Stimulated activated CD4-positive, alpha-beta T cell treated with anti-CD3 and anti-CD28 coated beads, Interleukin-4, amount 100 ng/mL, for 24 hours (primary cell): Measurements from ENCODE around the gene FAM181A.

Source experiments
- DNase-seq: peaks from one replicate; pipeline ENCODE4 v3.0.0-alpha.2; 2020

FAM181A gene

DNA sequence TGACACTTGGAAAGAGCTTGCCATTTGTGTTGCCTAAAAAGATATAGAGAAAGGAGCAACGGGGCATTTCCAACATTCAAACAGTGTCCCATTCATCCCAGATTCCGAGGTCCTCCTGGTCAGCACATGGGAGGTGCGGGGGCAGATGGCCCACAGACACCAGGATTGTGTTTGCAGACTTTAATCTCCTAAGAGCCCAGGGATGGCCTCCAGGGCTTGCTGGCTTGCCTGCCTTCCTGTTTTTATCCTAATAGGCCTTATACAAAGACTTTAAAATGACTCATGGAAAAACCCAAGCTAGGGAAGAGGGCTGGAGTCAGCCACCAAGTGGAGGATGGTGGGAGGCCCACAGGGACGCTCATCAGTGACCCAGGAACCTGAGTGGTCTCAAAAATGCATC lies 21.5 kb upstream of the FAM181A start:
- no peak for DNase-seq

GRCh38 chr14:93906341-93907329 lies 20.5 kb upstream of the FAM181A start:
- DNase-seq = peak; percentile 41

DNA sequence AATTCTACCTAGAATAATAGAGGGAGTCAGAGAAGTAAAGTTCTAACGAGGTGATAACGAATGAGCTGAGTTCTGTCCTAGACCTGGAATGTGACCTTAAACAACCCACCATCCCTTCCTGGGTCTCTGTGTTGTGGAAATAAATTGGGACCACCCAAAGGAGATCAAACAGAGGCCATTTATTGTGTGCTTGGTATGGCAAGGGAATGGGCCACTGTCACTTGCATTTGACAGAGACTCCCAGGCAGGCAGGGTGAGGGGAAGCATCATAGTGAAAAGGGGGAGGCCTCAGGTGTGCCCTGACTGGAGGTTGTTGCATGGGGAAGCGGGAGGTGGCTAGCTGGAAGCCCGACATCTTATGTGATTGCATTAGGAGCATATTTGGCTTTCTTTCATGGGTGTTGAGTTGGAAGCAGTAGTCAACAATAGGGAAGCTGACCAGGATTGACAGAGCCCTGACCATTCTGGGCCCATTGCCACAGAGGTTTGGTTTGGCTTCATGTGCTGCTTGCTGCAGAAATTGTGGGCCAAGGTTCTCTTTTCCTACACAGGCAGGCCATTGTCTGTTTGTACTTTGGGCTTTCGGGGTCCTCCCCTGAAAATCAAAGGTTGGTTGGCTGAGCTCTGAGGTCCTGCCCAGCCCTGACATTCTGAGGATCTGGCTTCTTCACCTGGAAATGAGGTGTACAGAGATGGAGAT lies 17.6 kb upstream of the FAM181A start:
- no peak for DNase-seq

DNA sequence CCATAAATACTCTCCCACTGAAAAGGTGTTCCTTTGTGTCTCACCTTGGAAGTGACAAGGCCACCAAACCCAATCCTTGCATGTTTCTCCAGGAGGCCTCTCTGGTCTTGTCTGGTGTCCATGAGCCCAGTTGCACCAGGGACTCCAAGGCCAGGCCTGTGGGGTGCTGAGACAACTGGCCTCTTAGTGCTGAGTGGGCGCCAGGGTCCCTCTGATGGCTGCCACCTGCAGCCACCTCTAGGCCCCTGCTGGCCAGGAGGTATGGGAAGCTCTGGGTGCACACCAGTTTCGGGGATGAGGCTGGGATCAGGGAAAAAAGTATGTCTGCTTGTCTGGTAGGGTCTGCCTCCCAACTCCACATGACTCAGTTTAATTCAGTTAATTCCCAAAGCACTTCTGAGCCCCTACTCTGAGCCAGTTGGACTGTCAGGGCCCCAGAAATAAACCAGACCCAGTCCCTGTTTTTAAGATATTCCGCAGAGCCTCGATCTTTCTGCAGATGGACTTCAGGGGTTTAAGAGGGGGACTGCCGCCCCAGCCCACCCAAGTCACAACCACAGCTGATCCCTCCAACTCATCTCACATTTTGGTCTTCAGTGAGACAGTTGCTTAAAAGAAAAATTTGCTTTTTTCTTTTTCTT lies 15.0 kb upstream of the FAM181A start:
- DNase-seq = no peak

GRCh38 chr14:93912782-93913181 lies 14.4 kb upstream of the FAM181A start:
- DNase-seq = no peak

GRCh38 chr14:93914278-93914677 lies 12.9 kb upstream of the FAM181A start:
- no peak for DNase-seq

DNA sequence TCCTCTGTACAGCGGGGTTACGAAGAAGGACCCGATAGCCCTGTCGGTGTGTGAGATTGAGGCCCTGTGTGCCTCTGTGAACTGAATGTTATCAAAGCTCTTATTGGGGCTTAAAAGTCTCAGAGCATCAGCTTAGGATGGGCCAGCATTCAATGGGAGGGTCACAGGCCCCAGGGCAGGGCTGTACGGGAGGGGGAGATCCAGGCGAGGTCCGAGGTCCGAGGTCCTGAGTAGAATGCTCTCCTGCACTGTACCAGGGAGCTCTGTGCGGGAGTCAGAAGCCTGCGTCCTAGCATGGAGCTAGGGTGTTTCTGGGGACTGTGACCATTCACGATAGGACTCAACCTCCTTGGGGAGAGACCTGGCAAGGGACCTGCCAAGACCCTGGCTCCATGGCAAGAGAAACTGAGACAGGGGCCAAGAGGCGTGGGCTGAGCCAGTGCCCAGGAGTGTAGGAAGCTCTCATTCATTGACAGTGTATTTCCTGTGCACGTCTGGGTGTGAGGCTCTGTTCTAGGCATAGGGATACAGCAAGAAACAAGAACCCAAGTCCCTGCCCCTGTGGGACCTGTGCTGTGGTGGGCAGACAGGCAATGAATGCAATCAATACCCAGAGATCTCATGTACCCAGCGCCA lies 12.0 kb upstream of the FAM181A start:
- DNase-seq = no peak

- no peak for DNase-seq
Measured at GRCh38 chr14:93915800-93916199, 11.3 kb upstream of the FAM181A start.

- no peak for DNase-seq
Measured at GRCh38 chr14:93916498-93916897, 10.6 kb upstream of the FAM181A start.

- no peak for DNase-seq
Measured at GRCh38 chr14:93917141-93917540, 10.0 kb upstream of the FAM181A start.

- no peak for DNase-seq
Measured at GRCh38 chr14:93921001-93921806, 5.9 kb upstream of the FAM181A start.

DNA sequence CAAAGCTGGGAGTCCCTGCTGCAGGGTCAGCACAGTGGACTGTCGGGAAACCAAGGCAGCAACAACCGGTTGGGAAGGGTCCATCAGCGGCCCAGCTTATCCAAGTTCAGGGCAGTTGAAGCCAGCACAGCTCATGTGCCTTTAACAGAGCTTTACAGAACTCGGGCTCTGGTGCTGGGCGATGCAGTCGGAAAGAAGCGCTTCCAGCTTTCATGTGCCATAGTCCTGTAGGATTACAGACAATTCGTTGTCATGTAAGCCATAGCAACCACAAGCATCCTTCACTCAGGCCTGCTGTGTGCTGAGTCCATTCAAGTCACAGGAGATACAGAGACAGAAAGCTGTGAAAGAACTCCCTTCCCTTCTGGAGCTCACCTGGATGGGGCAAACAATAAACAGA lies 3.5 kb upstream of the FAM181A start:
- no peak for DNase-seq

- DNase-seq = no peak
Measured at GRCh38 chr14:93924592-93925355, 2.4 kb upstream of the FAM181A start.

DNA sequence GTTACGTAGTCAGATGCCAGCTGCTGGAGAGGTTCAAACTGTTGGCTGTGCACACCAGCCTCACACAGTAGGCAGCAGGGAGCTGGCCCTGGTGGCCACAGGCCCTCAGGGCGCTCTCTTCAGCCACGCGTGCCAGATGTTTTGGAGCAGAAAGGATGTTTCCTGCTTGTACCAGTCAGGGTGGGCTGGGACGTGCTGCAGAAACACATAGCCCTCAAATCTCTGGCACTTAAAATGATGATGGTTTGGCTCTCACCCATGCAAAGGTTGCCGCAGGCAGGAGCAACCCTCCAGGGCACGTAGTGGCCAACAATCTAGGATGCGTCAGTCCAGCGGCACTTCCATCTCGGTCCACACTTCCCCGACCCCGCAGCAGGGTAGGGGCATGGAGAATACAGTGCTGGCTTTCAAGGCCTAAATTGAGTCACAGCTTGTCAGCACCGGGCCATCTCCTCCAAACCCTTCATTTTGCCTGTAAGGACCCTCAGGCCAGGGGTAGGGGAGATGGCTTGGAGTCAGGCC lies 1.7 kb upstream of the FAM181A start:
- no peak for DNase-seq

DNA sequence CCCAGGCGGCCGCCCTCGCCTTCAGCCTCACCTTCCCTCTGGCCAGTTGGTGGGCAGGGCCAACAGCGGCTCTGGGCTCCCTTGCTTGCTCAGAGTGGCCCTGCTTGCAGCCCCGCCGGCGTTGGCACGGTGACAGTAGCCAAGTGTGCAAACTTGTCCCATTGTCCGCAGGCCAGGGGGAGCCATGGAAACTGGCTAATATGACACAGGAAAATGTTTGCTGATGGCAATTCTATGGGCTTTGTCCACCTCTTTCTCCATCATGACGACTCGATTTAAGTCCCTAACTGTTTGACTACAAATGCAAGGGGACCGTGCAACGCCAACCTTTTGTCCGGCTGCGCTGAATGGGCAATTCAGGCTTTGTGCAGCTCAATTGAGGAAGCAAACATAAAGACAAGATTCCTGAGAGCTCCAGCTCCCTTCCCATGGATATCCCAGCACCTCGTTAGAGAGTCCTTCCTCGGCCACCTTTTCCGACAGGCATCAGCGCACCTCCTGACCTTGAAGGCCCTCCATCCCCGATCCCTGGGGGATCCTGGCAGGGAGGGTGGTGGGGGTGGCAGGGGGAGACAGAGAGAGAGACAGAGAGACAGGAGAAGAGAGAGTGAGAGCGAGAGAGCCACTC lies 785 bp upstream of the FAM181A start:
- no peak for DNase-seq

DNA sequence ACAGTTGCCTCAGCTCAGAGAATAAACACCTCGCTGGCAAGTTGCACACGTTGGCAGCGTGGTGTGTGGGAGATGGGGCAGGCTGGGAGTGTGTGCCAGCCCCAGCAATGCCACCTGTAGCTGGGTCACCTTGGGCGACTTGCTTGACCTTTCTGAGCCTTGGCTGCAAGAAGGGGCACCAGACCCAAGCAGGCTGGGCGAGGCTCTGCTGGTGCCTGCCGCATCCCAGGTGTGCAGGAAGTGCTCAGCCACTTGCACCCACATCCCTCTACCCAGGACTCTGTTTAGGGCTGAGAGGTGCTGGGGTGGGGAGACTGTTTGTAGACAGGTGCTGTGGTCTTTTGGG lies 629 bp downstream of the FAM181A start:
- no peak for DNase-seq

- no peak for DNase-seq
Measured at GRCh38 chr14:93928184-93929047, 1.3 kb downstream of the FAM181A start.

DNA sequence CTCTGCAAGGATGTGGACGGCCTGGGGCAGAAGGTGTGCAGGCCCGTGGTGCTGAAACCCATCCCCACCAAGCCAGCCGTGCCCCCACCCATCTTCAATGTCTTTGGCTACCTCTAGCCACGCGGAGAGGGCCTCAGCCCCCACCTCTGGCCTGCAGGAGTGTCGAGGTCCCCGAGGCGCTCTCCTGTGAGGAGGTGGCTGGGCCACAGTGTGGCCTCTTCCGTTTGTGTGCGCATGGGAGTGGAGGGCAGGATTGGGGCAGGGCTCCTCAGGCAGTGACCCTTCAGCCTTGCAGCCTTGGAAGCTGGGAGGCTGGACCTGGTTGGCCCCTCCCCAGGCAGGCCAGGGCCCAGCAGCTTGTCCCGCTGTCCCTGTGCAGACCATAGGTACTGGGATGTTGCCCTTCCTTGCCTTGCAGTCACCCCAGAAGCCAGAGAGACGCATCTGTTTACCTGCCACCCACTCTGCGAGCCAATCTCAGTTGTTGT lies 1.9 kb downstream of the FAM181A start:
- no peak for DNase-seq

DNA sequence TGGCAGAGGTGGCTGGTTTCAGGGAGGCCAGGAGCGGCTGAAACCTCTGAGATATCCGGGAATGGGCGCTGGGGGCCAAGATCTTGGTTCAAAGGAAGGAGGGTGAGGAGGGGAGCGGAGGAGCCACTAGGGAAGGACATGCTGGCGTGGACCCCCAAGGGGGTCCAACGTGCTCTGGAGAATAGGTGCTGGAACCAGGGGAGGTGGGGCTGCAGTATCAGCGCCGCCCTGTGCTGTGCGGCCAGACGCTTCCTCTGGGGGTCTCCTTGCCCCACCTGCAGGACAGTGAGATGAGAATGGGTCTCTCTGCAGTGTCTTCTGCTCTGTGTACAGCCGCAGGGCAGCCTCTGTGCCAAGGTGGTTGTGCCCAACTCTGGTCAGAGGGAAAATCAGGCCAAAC lies 2.5 kb downstream of the FAM181A start:
- no peak for DNase-seq
